Suprapubic skin (tissue), 4 donors: Measurements from ENCODE around the gene SLC35C1.

Source experiments
- CTCF ChIP-seq, 2 donors: fragments of 200-600 bp in 1 of 2; fragments of 450-650 bp in 1 of 2; sonication (generic) in 1 of 2; IDR thresholded peaks; one replicate each; pipeline ENCODE4 v1.5.1; 2016 to 2019; ENCODE audit warnings: antibody characterized with exemption in 2 of 2, mild to moderate bottlenecking in 1 of 2, moderate library complexity in 1 of 2
- EP300 ChIP-seq: sonication (generic); formaldehyde crosslinking; IDR thresholded peaks from one replicate; pipeline ENCODE4 v1.6.1; 2017; ENCODE audit warnings: antibody characterized with exemption
- POLR2A ChIP-seq, 2 donors: fragments of 450-650 bp; IDR thresholded peaks; one replicate each; pipeline ENCODE4 v1.6.1; 2017; ENCODE audit warnings: antibody characterized with exemption in 2 of 2, mild to moderate bottlenecking in 2 of 2, moderate library complexity in 2 of 2
- POLR2AphosphoS5 ChIP-seq, 3 donors: sonication (generic); formaldehyde crosslinking; IDR thresholded peaks; one replicate each; pipeline ENCODE4 v1.6.1; 2017; ENCODE audit warnings: antibody characterized with exemption in 3 of 3

GRCh38 chr11:45812581-45813548 lies 7.9 kb downstream of the SLC35C1 start:
- no peak for TF ChIP-seq POLR2A (IDR thresholded peaks at IDR 0.05)
- no peak for TF ChIP-seq CTCF (IDR thresholded peaks at IDR 0.05)
- no peak for TF ChIP-seq EP300
- no peak for TF ChIP-seq POLR2AphosphoS5 (IDR thresholded peaks at IDR 0.05)
